Neuronal stem cell (in vitro differentiated cells): ENCODE measurements around the gene FMNL3.

Experiments used
- DNase-seq: peaks from one replicate; pipeline ENCODE4 v3.0.0-alpha.2; 2013; ENCODE audit warnings: low spot score
- H2AFZ ChIP-seq: one replicate; pipeline ENCODE4 v1.6.1; 2013; ENCODE audit warnings: mild to moderate bottlenecking, low read length, inconsistent platforms
- H2AK5ac ChIP-seq: 2 replicates; pipeline ENCODE4 v1.6.1; 2013; ENCODE audit warnings: low read depth, mild to moderate bottlenecking, inconsistent platforms, low read length, moderate library complexity, mixed read lengths
- H2BK120ac ChIP-seq: 2 replicates; pipeline ENCODE4 v1.6.1; 2013; ENCODE audit warnings: low read depth, mild to moderate bottlenecking, inconsistent platforms, low read length, moderate library complexity, mixed read lengths
- H2BK12ac ChIP-seq: one replicate; pipeline ENCODE4 v1.6.1; 2013; ENCODE audit warnings: low read length, inconsistent platforms
- H2BK15ac ChIP-seq: 2 replicates; pipeline ENCODE4 v1.6.1; 2013; ENCODE audit warnings: mild to moderate bottlenecking, low read length, inconsistent platforms, mixed read lengths
- H2BK5ac ChIP-seq: one replicate; pipeline ENCODE4 v1.6.1; 2013; ENCODE audit warnings: inconsistent platforms, mild to moderate bottlenecking, low read length, moderate library complexity
- H3K14ac ChIP-seq: one replicate; pipeline ENCODE4 v1.6.1; 2013; ENCODE audit warnings: low read length, inconsistent platforms
- H3K18ac ChIP-seq: 2 replicates; pipeline ENCODE4 v1.6.1; 2013; ENCODE audit warnings: low read length, inconsistent platforms
- H3K23ac ChIP-seq: 2 replicates; pipeline ENCODE4 v1.6.1; 2013; ENCODE audit warnings: low read depth, mild to moderate bottlenecking, mixed read lengths, low read length, inconsistent platforms; ENCODE audit not compliant: poor library complexity
- H3K27ac ChIP-seq: replicated peaks from 3 replicates; pipeline ENCODE4 v1.5.1; 2013; ENCODE audit warnings: low read length, inconsistent platforms
- H3K27me3 ChIP-seq, 3 experiments: 2 replicates each; pipeline ENCODE4 v1.6.1; 2013; ENCODE audit warnings: low read length in 3 of 3, mild to moderate bottlenecking in 2 of 3, inconsistent platforms in 1 of 3, low read depth in 1 of 3, mixed read lengths in 1 of 3, moderate library complexity in 1 of 3; ENCODE audit not compliant: control insufficient read depth in 3 of 3, insufficient read depth in 3 of 3
- H3K36me3 ChIP-seq, 2 donors: replicated peaks in 1 of 2; 2 replicates each; pipeline ENCODE4 v1.6.1; 2013; ENCODE audit warnings: low read length in 2 of 2; ENCODE audit not compliant: control insufficient read depth in 2 of 2, insufficient read depth in 2 of 2
- H3K4ac ChIP-seq: 2 replicates; pipeline ENCODE4 v1.6.1; 2013; ENCODE audit warnings: inconsistent platforms, mild to moderate bottlenecking, low read length, moderate library complexity
- H3K4me1 ChIP-seq, 2 donors: 1 replicate in 1 of 2; 2 replicates in 1 of 2; pipeline ENCODE4 v1.6.1; 2013; ENCODE audit warnings: low read length in 2 of 2, low read depth in 1 of 2; ENCODE audit not compliant: control insufficient read depth in 2 of 2, insufficient read depth in 1 of 2
- H3K4me2 ChIP-seq: one replicate; pipeline ENCODE4 v1.6.1; 2013; ENCODE audit warnings: mild to moderate bottlenecking, low read length, inconsistent platforms; ENCODE audit not compliant: insufficient read depth, poor library complexity, severe bottlenecking
- H3K4me3 ChIP-seq, 2 donors: 2 replicates each; pipeline ENCODE4 v1.5.1; 2013; ENCODE audit warnings: low read length in 2 of 2, mild to moderate bottlenecking in 2 of 2, inconsistent platforms in 1 of 2, moderate library complexity in 1 of 2
- H3K79me1 ChIP-seq: one replicate; pipeline ENCODE4 v1.6.1; 2013; ENCODE audit warnings: low read depth, mild to moderate bottlenecking, inconsistent platforms, low read length, moderate library complexity
- H3K9ac ChIP-seq: one replicate; pipeline ENCODE4 v1.6.1; 2013; ENCODE audit warnings: mild to moderate bottlenecking, low read depth, low read length, inconsistent platforms; ENCODE audit not compliant: poor library complexity
- H3K9me3 ChIP-seq, 2 donors: replicated peaks in 1 of 2; 2 replicates each; pipeline versions ENCODE3 to v1.6.1; 2013; ENCODE audit warnings: low read length in 2 of 2, mild to moderate bottlenecking in 2 of 2, inconsistent platforms in 1 of 2, low read depth in 1 of 2, mixed read lengths in 1 of 2, moderate library complexity in 1 of 2; ENCODE audit not compliant: control insufficient read depth in 2 of 2, insufficient read depth in 1 of 2
- H4K8ac ChIP-seq: one replicate; pipeline ENCODE4 v1.6.1; 2013; ENCODE audit warnings: low read depth, mild to moderate bottlenecking, inconsistent platforms, low read length, moderate library complexity
- H4K91ac ChIP-seq: one replicate; pipeline ENCODE4 v1.6.1; 2013; ENCODE audit warnings: low read length, low read depth, mild to moderate bottlenecking, inconsistent platforms; ENCODE audit not compliant: poor library complexity
- WGBS, 2 donors: extraction: QIAGEN DNeasy Blood & Tissue Kit; methylation state at CpG; one replicate each; pipeline ENCODE4 v1.1.7; 2013; ENCODE audit warnings: missing lambda C conversion rate in 2 of 2, mixed read lengths in 1 of 2; ENCODE audit not compliant: insufficient read length in 2 of 2, insufficient replicate concordance in 1 of 2; ENCODE audit errors: extremely low coverage in 2 of 2; 5-methylcytosine and 5-hydroxymethylcytosine counted together

FMNL3 gene

GRCh38 chr12:49684310-49684854 lies 22.8 kb downstream of the FMNL3 start:
- H3K4me2 ChIP-seq: no peak overlapping the region
- H3K27ac ChIP-seq: no peak overlapping the region
- no peak for DNase-seq
- peaks cover 3 to 8% of the 10 kb centered on the region in 2 donors for H3K4me1 ChIP-seq
- no peak overlapping the region for H2BK120ac ChIP-seq
- no peak overlapping the region for H3K14ac ChIP-seq
- no peaks in the 10 kb centered on the region for H3K27me3 ChIP-seq
- H2AK5ac ChIP-seq: no peak overlapping the region
- no peaks in the 10 kb centered on the region for H3K9me3 ChIP-seq
- no peak overlapping the region for H3K18ac ChIP-seq
- no peak overlapping the region for H2BK12ac ChIP-seq
- no peaks in the 10 kb centered on the region for H3K79me1 ChIP-seq
- no peak overlapping the region for H3K4me3 ChIP-seq
- WGBS, 2 donors: no CpG with 5 or more reads among the region's 5 CpGs
- H3K4ac ChIP-seq: no peak overlapping the region
- H2AFZ ChIP-seq: no peak overlapping the region
- no peak overlapping the region for H2BK5ac ChIP-seq
- H3K36me3 ChIP-seq: no peaks in the 10 kb centered on the region
- H4K91ac ChIP-seq: no peak overlapping the region
- no peak overlapping the region for H2BK15ac ChIP-seq
- H4K8ac ChIP-seq: no peak overlapping the region
- no peak overlapping the region for H3K23ac ChIP-seq
- no peak overlapping the region for H3K9ac ChIP-seq

GRCh38 chr12:49683599-49684309 lies 23.5 kb downstream of the FMNL3 start:
- Histone ChIP-seq H3K9ac (no peak overlapping the region), H3K9me3 (no peaks in the 10 kb centered on the region), H3K23ac (no peak overlapping the region), H2BK15ac (no peak overlapping the region), H3K36me3 (no peaks in the 10 kb centered on the region), H3K4me2 (no peak overlapping the region), H3K14ac (no peak overlapping the region), H3K18ac (no peak overlapping the region), H3K4me1 (peaks cover 3 to 8% of the 10 kb centered on the region in 2 donors), H3K27ac (no peak overlapping the region), H3K79me1 (no peaks in the 10 kb centered on the region), H2AK5ac (no peak overlapping the region), H2AFZ (no peak overlapping the region), H4K8ac (no peak overlapping the region), H3K4ac (no peak overlapping the region), H2BK5ac (no peak overlapping the region), H3K27me3 (no peaks in the 10 kb centered on the region), H2BK120ac (no peak overlapping the region), H3K4me3 (no peak overlapping the region), H4K91ac (no peak overlapping the region), H2BK12ac (no peak overlapping the region)
- no CpG with 5 or more reads among the region's 3 CpGs for WGBS, 2 donors
- no peak for DNase-seq

DNA sequence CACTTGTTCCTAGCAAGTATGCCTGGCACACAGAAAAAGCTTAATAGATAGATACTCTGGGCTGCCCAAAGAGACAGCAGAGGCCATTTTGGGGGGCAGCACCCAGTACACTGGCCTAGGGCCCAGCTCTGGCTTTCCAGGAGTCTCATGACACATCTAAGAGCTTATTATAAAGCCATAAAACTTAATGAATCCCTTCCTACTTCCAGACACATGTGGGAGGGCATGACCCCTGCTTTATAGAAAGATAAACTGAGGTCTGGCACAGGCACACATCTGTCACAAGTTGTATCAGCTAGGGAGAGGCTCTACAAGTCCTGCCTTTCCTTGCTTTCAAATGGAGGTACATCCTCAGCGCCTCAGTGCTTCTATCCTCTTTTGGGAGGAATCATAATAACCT lies 27.1 kb downstream of the FMNL3 start:
- no peaks in the 10 kb centered on the region for H3K79me1 ChIP-seq
- H3K9ac ChIP-seq: no peak overlapping the region
- H3K4me2 ChIP-seq: no peak overlapping the region
- peaks cover 3 to 8% of the 10 kb centered on the region in 2 donors for H3K4me1 ChIP-seq
- H4K91ac ChIP-seq: no peak overlapping the region
- no peak overlapping the region for H2BK12ac ChIP-seq
- H2AFZ ChIP-seq: no peak overlapping the region
- no peak for DNase-seq
- H4K8ac ChIP-seq: no peak overlapping the region
- no peaks in the 10 kb centered on the region for H3K36me3 ChIP-seq
- H3K9me3 ChIP-seq: no peaks in the 10 kb centered on the region
- no peak overlapping the region for H3K23ac ChIP-seq
- H3K14ac ChIP-seq: no peak overlapping the region
- no peak overlapping the region for H3K27ac ChIP-seq
- no peak overlapping the region for H2BK15ac ChIP-seq
- H2BK5ac ChIP-seq: no peak overlapping the region
- no peak overlapping the region for H3K4ac ChIP-seq
- H3K27me3 ChIP-seq: no peaks in the 10 kb centered on the region
- WGBS, 2 donors: no CpG with 5 or more reads among the region's 1 CpG
- no peak overlapping the region for H3K18ac ChIP-seq
- H2BK120ac ChIP-seq: no peak overlapping the region
- H2AK5ac ChIP-seq: no peak overlapping the region
- H3K4me3 ChIP-seq: no peak overlapping the region

GRCh38 chr12:49678711-49679110 lies 28.5 kb downstream of the FMNL3 start:
- no peak overlapping the region for H3K9ac ChIP-seq
- H3K14ac ChIP-seq: no peak overlapping the region
- H3K4me1 ChIP-seq: peaks cover 8 to 13% of the 10 kb centered on the region in 2 donors
- H2BK5ac ChIP-seq: no peak overlapping the region
- no peak overlapping the region for H4K91ac ChIP-seq
- H3K27me3 ChIP-seq: no peaks in the 10 kb centered on the region
- no peak for DNase-seq
- H3K36me3 ChIP-seq: no peaks in the 10 kb centered on the region
- H3K9me3 ChIP-seq: no peaks in the 10 kb centered on the region
- no CpG with 5 or more reads among the region's 3 CpGs for WGBS, 2 donors
- H2AFZ ChIP-seq: no peak overlapping the region
- H3K23ac ChIP-seq: no peak overlapping the region
- no peak overlapping the region for H2AK5ac ChIP-seq
- no peak overlapping the region for H3K4me3 ChIP-seq
- H2BK12ac ChIP-seq: no peak overlapping the region
- H4K8ac ChIP-seq: no peak overlapping the region
- no peak overlapping the region for H2BK15ac ChIP-seq
- H2BK120ac ChIP-seq: no peak overlapping the region
- no peak overlapping the region for H3K18ac ChIP-seq
- H3K4me2 ChIP-seq: no peak overlapping the region
- no peak overlapping the region for H3K4ac ChIP-seq
- no peak overlapping the region for H3K27ac ChIP-seq
- no peaks in the 10 kb centered on the region for H3K79me1 ChIP-seq
